ENCODE data around the gene PPP1R9B.
A peak's percentile ranks its signal among the peaks of the same experiment; 100 is the strongest.

The PPP1R9B gene

DNA sequence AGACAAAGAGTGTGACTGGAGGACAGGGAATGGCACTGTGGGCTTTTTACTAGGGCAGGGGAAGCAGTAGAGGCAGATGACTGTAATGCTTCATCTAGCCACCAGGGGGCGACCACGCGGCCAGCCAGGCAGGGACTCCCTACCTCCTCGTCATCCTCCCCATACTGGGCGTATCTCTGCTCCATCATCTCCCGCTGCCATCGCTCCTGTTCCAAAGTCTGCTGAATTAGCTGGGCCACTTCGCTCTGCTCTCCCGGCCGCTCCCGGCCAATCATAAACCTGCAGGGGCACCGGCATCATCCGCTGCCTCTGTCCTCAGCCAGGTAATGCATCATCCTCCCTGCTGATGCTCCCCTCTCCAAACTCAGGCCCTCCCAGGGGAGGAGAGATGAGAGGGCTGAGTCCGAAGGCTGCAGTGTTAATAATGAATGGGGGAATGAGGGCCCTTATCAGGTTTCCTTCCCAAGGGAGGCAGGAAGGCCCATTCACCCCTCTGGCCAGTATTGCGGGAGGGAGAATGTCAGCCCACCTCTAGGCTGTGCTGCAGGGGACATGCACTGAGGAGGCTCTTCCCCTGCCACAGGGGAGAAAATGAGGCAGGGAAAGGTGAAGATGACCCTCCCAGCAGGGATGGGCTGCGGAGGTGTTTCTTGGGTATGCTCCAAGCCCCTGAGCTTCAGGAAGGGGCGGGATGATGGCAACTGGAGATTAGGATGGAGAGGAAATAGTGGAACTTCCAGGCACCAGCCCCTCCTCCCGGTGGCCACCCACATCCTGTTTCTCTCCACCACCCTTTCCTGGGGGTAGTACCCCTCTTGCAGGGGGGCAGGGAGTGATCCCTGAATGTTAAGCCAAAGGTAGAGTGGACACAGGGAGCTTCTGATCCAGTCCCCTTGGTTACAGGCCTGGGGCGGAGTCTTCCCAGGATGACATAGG, 10.3 kb downstream of the PPP1R9B start:
- DNase-seq = peak; percentile 66

DNA sequence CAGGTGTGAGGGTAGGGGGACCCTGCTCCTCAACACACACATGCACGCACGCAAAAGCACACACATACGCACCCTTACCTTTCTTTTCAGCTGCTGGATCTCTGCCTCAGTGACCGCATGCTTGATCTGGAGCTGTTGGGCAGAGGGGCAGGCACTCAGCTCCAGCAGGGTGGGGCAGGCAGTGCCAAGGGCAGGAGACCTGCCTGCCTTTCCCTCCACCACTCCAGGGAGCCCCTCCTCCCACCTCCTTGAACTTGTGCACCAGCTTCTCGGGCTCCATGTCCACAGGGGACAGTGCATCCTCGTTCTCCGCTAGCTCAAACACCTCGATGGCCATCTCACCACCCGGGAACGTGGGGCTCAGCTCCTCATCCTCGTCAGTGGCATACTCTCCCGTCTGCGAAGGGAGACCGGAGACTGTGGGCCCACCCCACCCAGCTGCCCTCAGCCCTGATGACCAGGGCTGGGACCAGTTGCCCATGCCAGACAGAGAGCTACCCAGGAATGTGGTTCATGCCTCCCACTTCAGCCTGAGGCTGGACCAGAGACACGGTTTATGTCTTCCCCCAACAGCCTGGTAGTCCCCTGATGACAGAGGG, 11.2 kb downstream of the PPP1R9B start:
- no peak for DNase-seq

DNA sequence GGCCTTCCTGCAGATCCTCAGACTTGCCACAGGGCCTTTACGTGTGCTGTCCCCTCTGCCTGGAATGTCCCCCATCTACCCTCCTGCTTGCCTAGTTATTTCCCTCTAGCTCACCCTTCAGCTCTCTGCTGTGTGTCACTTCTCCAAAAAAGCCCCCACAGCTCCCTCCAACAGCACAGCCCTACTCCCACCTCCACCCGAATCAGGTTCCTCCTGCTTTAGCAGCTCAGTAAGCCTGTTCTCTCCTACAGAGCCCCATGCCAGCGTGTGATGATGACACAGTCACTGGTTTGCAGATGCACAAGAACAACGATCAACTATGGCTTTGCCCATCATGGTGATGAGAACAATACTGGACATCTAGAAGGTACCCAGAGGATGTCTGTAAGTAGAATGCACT, 13.4 kb downstream of the PPP1R9B start:
- no peak for DNase-seq

DNA sequence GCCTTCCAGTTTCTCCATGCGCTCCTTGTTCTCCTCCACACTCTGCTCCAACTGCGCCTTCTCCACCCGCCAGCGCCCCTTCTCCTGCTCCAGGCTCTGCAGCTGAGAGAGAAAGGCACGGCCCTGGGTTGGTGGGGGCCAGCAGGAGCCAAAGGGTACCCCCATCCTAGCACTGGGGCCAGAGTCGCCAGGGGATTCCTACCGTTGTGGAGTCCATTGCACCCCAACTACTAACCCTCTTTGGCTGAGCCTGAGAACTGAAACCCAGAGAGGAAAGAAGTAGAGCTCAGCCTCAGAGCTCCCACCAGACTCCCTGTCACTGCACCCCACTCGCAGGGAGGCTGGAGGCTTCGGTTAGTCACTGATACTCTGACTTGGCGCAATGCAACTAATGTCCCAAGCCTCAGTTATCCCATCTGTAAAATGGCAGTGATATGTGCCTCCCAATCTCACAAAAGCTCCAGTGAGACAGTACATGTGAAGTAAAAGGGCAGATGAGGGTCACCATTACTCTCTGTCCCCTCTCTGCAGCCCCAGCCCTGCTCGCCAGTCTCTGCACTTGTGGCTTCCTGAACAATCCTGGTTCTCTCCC, 14.3 kb downstream of the PPP1R9B start:
- no peak for DNase-seq

DNA sequence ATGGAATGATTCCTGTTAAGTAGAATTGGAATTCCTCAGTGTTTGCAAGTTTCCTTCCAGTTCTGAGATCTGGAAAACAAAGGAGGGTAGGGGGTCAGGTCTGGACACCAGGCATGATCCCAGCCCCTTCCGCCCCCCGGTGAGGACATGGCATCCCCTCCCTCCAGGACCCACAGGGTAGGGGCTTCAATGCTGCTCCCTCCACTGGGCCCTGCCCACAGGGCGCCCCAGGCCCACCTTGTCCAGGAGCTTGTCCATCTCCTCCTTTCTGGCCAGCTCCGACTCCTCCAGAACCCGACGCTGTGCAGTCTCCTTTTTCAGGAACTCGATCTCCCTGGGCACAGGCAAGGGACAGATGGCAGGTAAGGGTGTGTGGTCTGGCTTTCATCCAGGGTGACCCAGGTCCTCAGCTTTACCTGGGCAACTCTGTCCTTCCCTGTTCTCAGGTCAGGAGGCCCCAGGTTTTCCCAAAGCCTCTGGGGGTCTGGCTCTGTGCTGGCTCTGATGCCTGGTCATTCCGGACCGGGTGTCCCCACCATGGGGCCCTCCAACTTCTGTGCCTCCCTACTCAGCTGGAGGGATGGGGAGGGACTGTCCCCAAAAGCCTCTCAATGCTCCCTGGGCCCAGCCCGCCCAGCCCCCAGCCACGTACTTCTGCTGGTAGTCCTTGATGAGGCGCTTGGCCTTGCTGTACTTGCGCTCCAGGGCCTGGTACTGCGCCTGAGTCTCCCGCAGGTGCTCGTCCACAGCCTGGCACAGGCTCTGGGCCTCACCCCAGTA, 15.0 kb downstream of the PPP1R9B start:
- DNase-seq = no peak

DNA sequence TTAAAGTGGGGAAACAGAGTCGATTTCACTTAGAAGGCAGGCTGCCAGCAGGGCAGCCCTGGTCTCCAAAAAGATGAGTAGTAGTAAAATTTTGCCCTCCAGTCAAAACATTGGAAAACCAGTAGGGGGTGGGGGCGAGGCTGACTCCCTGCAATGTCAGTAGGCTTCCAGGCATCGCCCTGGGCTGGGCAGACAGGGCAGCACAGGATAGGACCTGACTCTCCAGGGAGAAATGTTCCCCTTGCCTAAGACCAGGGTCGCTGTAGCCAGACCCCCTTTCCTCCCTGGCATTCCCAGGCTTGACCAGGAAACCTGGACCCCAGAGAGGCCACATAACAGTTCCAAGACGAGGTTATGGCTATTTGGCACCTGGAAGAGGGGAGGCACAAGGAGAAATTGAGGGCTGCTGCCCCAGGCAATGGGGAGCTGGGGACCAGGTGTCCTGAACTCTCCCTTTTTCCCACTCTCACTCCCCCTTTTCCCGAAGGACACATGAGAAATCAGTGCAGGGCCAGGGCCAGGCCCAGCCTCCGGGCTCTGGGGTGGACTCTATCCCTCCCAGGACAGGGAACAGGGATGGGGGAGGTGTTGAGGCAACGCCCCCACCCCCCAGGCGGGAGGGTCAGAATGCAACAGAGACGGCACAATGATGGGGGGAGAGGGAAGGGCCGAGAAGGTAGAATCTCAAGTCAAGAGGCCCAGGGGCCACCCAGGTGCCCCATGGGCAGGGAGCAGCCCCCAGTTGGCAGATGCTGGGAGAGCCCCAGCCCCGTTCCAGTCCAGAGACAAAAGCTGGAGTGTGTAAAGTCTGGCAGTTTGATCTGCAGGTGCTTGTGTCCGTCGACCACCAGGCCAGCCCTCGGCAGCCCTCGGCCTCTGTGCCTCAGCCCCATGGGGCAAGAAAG, 16.0 kb downstream of the PPP1R9B start:
- no peak for DNase-seq

DNA sequence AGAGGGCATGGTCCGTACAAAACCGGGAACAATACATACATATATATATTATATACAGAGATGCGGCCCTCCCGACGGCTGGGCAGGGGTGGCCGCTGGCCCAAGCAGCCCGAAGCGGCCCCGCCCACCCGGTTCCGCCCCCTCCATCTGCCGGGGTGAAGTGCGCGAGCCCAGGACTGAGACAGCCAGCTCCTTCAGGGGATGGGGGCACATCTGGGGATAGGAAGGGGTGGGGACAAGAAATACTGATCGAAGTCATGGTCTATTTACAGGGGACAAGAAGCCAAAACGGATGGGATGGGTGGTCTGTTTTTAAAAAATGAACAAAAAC, 16.7 kb downstream of the PPP1R9B start:
- DNase-seq = no peak

DNA sequence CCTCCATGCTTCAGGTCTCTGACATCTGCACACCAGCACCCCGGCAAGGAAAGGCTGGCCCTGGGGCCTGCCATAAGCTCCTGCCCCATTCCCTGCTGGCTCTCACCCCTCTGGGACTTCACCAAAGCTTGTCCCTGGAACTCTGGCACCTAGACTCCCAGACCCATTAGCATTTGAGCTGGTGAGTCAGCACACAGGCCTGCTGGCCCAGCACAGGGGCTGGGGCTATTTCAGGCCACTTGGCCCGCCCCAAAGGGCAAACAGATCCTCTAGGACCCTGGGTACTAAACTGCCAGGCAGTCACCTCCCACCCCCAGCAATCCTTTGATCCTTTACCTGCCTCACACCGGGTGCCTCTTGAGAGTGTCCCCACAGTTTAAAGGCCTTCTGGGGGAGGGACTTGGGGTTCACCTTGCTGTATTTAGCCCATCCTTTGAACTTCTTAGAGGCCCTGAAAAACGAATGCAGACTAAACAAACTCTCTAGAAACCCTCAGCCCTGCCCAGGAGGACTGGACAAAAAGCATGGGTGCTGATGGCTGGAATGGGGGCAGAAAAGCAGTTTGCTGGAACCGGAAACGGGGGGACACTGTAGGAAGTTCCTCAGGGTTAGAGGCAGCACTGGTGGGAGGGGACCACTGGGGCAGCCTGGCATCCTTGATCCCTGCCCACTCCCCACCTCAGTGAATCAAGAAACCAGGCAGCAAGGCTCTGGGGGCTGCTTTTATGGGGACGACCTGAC, 17.3 kb downstream of the PPP1R9B start:
- no peak for DNase-seq

DNA sequence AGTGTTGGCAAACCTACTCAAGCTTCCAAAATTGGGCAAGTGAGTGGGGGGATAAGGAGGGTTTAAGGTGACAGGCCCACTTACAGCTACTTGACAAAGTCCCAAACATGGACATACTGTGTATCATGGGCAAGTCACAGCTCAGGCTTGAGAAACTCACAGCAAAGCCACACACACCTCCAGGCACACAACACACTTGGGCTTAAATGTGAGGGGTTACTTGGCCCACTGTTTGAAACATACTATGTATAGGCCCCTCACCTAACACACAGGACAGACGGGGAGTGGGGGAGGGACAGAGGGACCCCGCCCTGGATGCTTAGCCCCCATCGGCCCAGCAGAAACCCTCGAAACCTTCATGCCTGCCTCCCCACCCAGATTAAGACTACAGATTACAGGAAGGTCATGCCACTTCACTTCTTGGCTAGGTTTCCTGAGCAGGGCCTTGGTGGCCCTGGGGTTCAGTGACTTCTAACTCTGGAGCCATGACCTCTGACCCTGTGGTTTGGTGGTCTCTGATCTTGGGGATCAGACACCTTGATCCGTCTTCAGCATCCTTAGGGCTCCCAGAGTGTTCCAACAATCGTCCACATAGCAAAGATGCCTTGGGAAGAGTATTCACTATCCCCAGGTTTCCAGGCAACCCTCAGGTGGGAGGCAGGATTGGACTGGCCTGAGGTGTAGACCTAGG, 18.2 kb downstream of the PPP1R9B start:
- DNase-seq = no peak

DNA sequence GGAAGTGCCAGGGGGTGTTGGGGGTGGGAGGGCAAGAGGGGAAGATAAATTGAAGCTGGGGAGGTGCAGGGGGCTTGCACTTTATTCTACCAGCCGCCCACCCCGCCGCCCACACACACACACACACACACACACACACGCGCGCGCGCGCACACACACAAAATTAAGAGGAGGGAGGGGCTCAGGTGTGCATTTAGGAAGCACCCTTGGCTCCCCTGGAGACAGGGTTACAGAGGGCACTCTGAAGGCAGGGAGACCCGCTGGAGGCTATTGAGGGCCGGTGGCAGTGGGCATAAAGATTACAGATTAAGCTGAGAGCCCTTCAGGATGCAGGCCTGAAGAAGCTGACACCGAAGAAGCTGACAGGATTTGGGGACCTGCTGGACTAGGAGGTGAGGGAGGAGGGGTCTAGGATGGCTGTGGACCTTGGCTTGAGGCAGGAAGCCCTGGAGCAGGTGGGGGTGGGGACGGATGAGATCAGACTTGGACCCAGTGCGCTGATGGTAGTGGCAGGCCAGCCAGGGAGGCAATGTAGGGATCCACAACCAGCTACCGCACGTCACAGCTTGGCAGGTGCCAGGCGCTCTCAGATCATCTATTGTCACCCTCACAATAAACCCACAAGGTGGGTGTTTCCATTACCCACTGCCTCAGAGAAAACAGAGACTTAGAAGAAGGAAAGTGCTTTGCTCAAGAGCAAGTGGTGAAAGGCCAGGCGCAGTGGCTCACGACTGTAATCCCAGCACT, 19.7 kb downstream of the PPP1R9B start:
- no peak for DNase-seq

DNA sequence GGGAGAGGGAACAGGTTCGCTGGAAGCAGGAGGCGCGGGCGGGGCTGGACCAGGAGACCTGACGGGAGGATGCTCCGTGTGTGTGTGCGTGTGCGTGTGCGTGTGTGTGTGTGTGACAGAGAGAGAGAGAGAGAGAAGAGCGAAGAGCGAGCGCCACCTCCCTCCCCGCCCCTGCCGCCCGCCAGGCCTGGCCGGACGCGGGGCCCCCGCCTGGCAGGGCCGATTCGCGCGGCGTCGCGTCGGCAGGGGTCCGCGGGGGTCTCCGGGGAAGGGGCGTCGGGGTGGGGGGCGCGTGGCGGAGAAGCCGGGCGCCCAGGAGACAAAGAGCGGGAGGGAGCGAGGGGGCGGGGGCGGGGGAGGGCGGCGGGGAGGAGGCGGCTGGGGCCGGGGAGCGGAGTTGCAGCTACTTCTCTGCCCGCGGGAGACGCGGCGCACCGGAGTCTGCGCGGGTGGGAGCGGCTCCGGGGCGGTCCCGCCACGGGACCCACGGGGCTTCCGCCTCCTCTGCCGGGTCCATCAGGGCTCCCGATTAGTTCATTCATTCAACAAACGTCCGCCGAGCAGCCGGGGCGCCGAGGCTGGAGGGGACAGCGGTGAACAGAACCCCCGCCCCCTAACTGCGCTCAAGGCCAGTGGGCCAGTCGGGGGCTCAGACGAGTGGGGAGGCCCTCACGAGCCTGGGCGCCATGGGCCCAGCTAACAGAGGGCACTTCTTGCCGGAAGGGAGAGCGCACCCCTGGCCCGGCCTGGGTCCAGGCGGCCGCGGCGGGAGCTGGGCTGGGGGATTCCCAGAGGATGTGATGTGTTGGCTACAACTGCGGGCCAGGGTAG, 20.5 kb downstream of the PPP1R9B start, which contains the start of gene SAMD14:
TSS of gene SAMD14 (minus strand) at position 433 of the 831 bp plus-strand sequence. CDS start 5,201 bp downstream, outside the sequence.
- DNase-seq = peak; percentile 46

DNA sequence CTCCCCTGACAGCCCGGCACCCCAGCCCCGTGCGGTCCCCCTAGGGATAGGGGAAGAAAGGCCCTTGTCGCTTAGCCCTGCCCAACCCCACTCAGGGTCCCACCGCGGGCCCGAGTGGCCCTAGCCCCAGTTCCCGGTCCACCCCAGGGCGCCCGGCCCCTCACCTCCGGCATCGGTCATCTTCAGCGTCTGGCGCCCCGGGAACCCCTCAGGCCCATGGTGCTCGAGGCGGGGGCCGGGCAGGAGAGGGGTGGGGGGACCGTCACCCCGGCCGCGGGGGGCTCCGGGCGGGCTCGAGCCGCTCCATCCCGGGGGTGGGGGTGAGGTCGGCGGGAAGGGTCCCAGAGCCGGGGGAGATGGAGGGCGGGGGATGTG, 21.1 kb downstream of the PPP1R9B start:
- no peak for DNase-seq

DNA sequence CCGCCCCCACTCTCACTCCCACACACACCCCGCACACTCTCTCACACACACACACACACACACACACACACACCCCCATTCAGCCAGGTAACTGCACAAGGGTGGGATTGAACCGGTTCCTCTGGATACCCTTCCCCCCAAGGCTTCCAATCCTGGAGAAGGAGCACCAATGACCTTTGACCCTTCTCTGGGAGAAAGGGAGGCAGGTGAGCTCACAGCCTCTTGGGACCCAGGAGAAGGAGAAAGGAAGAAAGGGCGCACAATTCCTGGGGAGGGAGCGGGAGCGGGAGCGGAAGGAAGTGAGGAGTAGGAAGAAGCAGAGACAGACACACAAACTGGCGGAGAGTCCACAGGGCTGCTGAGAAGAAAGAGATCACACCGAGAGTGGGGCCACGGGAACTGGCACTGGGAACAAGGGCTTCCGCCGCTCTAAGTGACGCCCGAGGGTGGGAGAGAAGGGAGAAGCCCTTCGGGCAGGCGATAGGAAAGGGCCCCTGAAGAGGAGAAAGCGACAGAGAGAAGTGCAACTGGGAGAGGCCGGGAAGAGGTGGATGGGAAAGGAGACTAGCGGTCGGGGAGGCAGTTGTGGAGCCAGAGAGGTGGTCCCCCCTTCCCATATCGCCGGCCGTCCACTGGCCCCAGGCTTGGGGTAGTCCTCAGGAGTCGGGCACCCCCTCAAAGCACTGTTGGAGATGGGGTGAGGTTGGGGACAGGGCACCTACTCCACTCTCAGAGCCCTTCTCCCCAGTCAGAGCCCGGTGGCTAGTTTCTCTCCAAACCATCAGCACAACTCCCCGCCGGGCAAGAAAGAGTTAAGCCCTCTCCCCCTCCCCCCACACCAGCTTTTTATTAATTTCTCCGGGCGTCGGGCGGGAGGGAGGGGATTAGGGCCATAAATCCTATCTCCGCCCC, 21.8 kb downstream of the PPP1R9B start:
- no peak for DNase-seq

DNA sequence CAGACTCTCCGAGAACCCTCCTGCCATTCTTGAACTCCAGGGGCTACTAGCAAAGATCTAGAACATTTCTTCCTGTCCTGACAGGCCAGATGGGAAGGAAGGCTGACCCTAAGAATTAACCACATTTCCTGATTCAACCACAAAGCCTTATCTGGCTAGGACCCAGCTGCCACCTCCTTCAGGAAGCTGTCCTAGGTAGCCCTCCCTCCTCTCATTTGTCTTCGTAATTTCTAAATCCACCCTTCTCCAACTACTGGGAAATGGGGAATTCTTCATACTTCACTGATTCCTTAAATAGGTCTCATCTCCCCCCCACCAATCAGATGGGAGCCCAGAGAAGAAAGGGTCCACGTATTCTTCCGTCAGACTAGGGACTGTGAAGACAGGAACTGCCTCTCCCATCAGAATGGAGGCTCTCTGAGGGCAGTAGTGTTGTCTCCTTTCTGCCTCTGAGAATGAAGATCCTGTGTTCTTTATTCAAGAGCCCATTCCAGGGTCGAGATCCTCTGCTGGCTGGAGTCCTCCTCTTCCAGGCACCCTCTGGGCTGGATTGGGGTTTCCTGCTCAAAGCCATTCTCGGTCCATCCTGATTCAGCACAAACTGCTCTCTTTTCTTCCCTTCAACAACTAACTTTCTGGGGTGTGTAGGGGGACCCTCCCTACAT, 22.6 kb downstream of the PPP1R9B start:
- DNase-seq = no peak

DNA sequence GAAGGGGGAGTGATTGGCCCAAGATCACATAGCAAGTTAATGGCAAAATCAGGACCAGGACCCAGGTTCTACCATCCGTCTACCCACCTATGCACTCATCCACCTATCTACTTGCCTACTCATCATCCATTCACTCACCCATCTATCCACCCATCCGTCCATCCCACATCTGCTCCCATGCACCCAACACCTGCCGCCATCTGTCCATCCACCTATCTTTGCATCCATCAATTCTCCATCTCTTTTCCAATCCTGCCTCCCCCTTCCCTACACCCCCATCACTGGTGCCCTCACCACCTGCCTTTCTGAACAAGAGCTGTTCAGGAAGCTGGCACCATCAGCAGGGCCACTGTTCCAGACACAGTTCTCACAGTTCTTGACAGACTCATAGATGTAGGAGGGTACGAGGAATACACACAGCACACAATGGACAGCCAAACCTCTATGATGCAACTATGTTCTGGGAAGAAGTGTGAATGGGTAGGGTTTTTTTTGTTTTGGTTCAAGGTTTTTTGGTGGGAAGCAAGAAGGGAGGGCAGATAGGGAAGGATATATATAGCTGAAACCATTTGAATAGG, 25.0 kb downstream of the PPP1R9B start:
- no peak for DNase-seq

DNA sequence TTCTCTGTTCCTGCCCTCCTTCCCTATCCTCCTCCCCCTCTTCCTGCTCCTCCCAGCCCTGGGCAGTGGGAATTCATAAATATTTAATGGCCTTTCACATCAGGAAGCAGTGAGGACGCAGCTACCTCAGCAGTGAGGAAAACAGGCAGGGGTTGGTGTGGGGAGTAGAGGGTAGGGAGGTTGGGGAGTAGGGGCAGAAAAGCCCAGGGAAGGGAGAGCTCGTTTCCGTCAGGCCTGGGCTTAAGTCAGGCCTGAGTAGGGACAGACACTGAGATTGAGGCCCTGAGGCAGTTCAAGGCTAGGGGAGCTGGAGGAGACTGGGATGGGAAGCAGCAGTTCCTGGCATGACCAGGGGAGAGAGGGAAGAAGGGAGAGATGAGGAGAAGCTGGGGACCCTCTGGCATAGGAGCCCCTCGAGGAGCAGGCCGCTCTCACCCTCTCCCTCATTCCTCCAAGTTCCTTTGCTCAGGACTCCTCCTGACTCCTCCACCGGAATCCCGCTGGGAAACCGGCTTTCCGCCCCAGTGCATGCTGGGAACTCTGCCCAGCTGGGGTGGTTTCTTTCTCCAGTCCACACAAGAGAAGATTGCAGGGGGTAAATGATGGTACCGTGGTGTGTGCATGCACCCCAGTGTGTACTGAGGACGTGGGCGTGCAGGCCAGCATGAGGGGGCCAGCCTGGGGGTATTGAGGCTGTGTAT, 26.7 kb downstream of the PPP1R9B start:
- DNase-seq = no peak

Measured in stimulated activated naive CD4-positive, alpha-beta T cell treated with Interleukin-2 at 50 U/mL for 16 hours (primary cell).